Stimulated activated CD4-positive, alpha-beta T cell treated with anti-CD3 and anti-CD28 coated beads, Interleukin-4, amount 100 ng/mL, for 4 hours (primary cell): ENCODE data around the gene CAPN13.

Source experiments
- DNase-seq, 2 experiments: peaks; one replicate each; pipeline ENCODE4 v3.0.0-alpha.2; 2020

CAPN13 gene

DNA sequence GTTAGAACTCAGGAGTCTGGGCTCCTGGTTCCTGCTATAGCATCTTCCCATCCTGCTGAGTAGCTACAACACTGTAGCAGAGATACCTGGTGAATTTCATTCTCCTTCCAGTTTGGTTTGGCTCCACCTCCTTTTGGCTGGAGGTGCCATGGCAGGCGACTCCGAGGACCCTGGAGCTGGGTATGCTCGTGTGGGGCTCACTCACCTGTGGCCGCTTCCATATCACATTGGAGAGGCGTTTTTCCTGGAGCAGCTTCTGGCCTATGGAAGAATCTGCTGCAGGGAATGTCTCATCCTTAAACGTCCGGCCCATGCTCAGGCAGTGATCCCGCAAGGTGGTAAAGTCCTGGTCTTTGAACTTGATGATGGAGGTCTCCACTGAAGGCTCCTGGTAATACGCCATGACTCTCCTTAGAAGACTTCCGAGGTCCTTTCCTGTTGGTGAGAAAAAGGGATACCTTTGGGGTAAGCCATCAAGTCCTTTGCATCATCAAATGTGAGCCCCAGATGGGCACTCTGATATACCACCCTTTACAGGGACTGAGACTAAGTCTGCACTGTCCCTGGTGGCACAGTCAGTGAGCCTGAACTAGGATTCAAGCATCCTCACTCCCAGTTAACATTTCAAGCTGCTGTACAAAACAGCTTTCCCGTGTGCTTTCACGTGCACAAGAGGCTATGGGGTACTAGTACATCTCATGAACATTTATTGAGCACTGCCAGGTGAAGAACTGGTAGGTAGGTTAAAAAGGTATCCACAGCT is 20.1 kb downstream of the CAPN13 start:
- no peak for DNase-seq

DNA sequence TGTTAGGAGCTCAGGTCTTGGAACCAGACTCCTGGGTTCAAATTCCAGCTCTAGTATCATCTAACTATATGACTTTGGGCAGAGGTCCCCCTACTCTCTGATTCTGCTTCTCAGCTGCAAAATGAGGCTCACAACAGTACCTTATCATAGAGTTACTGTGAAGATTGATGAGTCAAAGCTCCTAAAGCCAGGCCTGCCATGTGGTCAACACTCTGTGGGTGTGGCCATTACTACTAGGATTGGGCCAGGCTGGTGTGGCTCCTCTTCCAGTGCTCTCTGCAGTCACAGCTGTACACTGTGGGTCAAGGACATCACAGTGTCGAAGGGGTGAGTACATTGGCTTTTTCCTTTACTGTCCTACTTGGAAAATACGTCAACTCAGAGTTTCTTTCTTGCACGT is 22.6 kb downstream of the CAPN13 start:
- DNase-seq = no peak

DNA sequence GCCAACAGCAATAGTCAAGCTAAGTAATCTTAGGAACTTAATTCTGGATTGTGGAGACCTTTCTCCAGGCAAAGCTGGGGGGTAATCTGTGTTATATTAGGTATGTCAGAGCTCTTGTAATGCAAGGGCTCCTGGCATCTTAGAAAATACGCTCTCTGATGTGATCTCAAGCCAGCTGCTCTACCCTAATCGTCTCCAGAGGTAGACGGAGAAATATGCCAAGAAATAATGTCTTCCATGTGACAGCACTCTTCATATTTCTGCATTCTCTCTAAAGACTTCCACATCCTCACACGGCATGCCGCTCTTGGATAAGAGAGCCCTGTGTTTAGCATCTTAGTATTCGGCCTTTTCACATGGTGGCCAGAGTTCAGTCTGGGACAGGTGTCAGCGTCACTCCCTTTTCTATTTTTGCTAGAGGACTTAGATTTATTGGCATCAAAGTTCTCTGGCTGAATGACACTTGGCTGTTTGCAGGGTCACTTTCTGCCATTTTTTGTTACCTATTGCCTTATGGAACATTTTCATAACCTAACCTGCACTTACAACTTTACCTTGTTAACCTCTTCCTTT is 25.2 kb downstream of the CAPN13 start:
- DNase-seq = no peak

DNA sequence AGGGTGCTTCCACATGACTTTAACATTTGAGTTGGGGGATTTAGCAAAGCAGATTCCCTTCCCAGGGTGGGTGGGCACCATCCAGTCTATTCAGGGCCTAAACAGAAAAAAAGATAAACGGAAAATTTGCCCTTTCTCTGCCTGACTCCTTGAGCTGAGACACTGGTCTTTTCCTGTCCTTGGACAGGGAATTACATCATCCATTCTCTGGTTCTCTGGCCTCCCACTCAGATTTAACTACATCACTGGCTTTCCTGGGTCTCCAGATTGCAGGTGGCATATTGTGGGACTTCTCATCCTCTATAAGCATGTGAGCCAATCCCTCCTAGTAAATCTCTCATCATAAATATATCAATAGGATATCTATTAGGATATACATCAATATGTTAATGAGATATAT is 25.8 kb downstream of the CAPN13 start:
- DNase-seq = no peak

- DNase-seq = no peak
Measured at GRCh38 chr2:30780776-30781330, 26.4 kb downstream of the CAPN13 start.

- no peak for DNase-seq
Measured at GRCh38 chr2:30778611-30779010, 28.6 kb downstream of the CAPN13 start.

GRCh38 chr2:30777661-30778505 is 29.4 kb downstream of the CAPN13 start:
- DNase-seq = no peak

GRCh38 chr2:30776831-30777635 is 30.2 kb downstream of the CAPN13 start:
- DNase-seq = no peak

DNA sequence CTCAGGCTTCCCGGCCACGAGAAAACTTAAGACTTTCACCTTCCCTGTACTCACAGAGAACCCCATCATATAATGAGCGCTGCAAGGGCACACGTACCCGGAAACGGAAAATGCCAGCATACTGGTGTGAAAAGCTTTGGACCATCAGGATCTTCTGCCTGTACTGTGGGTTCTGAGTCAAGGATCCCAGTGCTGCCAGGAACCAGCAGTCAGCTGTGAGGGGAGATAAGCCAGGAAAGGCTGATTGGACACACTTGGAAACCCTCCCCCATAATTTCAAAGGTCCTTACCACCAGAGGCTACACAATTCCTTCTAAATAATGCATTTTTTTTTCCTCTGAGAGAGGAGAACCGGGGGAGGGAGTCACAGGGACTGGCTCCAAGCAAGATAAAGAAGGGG is 31.4 kb downstream of the CAPN13 start:
- no peak for DNase-seq

DNA sequence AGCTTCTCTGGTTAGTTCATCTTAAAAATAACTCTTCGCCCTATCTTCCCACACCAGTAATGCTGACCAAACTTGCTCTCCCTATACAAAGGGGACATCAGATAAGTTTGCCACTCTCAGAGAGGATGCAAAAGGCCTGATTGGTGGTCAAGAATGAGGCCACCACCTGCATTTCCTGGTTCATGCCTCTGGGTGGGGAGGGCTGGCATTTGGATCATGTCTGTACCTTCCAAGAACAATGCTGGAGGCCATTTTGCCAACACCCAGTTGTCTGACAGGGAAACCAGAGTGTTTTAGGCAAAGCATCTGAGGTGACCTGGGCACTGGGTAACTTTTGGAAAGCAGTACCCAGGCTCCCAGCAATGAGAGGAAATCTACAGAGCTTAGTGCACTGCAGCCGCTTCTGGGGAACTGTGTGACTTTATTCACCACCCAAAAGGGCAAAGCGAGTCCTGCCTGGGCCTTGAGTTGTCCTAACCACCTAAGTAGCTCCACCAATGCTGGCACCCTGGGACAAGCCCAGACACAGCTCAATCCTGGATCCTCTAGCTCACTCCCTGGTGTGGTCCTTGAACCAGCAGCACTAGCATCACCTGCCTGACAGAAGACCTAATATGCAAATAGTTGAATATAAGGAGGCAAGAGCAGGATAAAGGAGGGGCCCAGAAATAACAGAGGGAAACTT is 35.1 kb downstream of the CAPN13 start:
- no peak for DNase-seq

DNA sequence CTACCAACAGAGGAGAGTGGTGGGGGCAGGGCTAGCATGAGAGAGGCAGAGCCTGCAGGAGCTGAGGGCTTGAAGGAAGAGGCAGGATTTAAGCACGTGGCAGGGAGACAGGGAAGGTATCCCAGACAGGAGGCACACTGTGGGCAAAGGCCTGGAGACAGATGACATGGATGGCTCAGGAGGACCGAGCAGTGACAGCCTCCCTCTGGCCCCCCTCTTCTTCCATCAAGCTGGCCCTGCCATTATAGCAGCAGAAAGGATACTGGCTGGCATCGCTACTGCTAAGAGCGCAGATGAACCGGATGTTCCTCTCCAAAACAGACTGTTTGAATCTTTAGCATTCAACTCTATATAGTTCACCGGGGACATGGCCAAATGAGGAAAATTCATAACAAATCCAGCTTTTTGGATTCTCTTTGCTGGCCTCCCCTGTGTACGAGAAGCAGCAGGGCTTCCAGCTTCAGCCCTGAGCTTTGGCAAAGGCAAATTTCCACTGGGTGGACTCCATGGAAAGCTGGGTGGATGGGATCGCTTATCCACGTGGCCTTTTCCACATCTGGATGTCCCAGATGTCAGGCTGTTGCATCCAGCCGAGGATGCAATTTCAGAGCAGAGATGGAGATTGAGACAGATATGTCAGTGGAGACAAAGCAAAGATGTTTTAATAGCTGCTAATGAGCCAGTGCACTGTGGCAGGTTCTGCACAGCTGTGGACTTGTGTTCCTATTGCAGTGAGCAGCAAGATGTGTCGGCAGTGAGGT is 36.2 kb downstream of the CAPN13 start:
- no peak for DNase-seq

GRCh38 chr2:30769891-30770462 is 37.3 kb downstream of the CAPN13 start:
- DNase-seq = no peak

DNA sequence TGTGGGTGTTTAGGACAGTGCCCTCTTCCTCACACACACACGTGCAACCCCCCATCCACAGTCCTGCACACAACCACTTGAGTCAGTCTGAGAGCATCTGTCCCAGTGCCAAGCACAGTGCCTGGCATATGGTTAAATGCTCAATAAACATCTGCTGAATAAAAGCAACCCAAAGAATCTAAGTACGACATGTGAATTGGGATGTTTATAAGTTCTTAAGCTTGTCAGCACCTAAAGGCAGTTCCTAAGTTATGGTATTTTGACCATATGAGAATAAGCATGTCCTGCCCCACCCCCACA is 37.8 kb downstream of the CAPN13 start:
- DNase-seq = no peak

DNA sequence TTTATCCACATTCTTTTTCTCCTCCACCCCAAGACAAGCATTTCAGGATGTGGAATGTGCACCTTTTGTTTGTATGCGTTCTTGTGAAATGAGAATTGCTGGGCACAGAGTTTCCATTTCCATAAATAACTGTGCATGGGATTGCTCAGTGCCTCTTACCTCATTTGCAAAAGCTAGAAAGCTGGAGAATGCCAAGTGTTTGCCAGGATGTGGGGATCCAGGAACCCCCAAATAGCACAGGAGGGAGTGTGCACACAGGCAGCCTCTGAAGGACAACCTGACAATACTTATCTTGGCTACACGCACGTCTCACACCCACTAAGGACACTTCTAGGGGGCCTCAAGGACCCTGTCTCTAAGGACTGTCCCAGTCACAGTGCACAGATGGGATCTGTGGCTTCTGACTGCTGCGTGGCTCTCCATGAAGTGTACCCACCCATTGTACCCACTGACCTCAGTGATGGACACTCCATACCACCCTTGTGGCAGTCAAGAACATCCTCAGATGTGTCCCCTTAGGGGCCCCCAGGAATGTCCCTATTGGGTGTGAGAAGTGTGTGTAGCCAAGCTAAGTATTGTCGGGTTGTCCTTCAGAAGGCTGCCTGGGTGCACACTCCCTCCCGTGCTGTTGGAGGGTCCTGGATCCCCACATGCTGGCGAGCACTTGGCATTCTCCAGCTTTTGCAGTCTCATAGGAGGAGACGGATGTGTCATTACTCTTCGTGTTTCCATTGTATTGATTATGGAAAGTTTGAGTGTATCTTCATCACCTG is 38.4 kb downstream of the CAPN13 start:
- DNase-seq = no peak

DNA sequence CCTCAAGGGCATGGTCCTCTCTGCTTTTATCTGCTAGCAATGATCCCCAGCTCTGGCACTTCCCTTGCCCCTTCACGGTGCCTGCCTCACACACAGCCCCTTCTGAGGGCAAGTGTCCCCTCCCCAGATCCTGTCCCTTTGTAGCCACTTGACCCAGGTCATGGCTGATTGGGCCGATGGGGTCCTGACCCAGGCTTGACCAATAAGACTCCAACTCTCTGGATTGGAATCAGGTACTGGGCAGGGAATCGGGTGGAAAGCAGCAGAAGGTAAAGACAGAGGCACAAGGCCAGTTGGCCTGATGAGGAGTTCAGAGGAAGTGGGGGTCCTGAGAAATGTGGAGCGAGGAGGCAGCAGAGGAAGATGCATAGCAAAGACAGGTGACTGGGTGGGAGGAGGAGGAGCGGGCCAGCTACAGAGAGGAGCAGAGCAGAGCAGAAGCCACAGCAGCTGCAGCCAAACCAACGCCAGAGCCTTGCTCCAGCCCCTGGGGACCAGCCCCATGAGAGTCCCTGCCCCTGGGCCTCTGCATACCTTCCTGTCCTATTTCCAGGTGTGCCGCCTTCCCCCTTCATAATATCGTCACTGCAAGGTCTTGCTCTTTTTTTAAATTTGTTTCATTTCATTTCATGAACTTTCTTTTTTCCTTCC is 39.1 kb downstream of the CAPN13 start:
- DNase-seq = no peak

- no peak for DNase-seq
Measured at GRCh38 chr2:30766666-30767065, 40.6 kb downstream of the CAPN13 start.

GRCh38 chr2:30765876-30766470 is 41.3 kb downstream of the CAPN13 start:
- DNase-seq = no peak

GRCh38 chr2:30765191-30765590 is 42.1 kb downstream of the CAPN13 start:
- DNase-seq = no peak

GRCh38 chr2:30764021-30764800 is 43.0 kb downstream of the CAPN13 start:
- DNase-seq = no peak
